IMR-90 (cell line): ENCODE results near the gene MMP3. TPM values are rescaled to one million over a fixed set of nuclear protein-coding genes. Genes with fewer than 3 reads are reported as not detected.

Experiments
- ATAC-seq: fragments of 200-7000 bp; cut with Tn5 transposase; 2 replicates; pipeline ENCODE4 v1.9.1; 2020; ENCODE audit warnings: low read depth, mild to moderate bottlenecking, moderate library complexity
- BruUV-seq: library from RNA; stranded (reverse); fragments of 400-500 nt; replicated peaks from 2 replicates; lab custom pipeline; 2021; lab: Mats Ljungman, UMichigan
- CTCF ChIA-PET: fragments of 300-600 bp; formaldehyde crosslinking; extraction: SDS; loops from one replicate; lab custom pipeline; 2021; ENCODE audit warnings: antibody characterized with exemption; lab: Yijun Ruan, JAX
- POLR2A ChIA-PET: fragments of 300-600 bp; sonication (Branson Sonifier 250); formaldehyde crosslinking; loops from one replicate; lab custom pipeline; 2022; ENCODE audit warnings: antibody characterized with exemption; ENCODE audit not compliant: unreplicated experiment; lab: Charles Lee
- DNase-seq: peaks from one replicate; pipeline ENCODE4 v3.0.0; 2013
- H2AFZ ChIP-seq: replicated peaks from 2 replicates; pipeline ENCODE3; 2013; ENCODE audit warnings: low read length, mild to moderate bottlenecking; ENCODE audit not compliant: poor library complexity
- H2AK5ac ChIP-seq: 2 replicates; pipeline ENCODE4 v1.6.1; 2013; ENCODE audit warnings: low read depth, low read length, inconsistent platforms
- H2AK9ac ChIP-seq: replicated peaks from 2 replicates; pipeline ENCODE3; 2013; ENCODE audit warnings: mild to moderate bottlenecking, low read depth, low read length, moderate library complexity; ENCODE audit not compliant: poor library complexity
- H2BK120ac ChIP-seq: 2 replicates; pipeline ENCODE4 v1.6.1; 2013; ENCODE audit warnings: low read depth, low read length, inconsistent platforms
- H2BK15ac ChIP-seq: 3 replicates; pipeline ENCODE4 v1.6.1; 2013; ENCODE audit warnings: low read depth, low read length, inconsistent platforms
- H2BK20ac ChIP-seq: 2 replicates; pipeline ENCODE4 v1.6.1; 2013; ENCODE audit warnings: low read depth, mild to moderate bottlenecking, inconsistent platforms, low read length, moderate library complexity
- H2BK5ac ChIP-seq: 2 replicates; pipeline ENCODE4 v1.6.1; 2013; ENCODE audit warnings: mild to moderate bottlenecking, low read depth, low read length, inconsistent platforms; ENCODE audit not compliant: poor library complexity, severe bottlenecking
- H3K14ac ChIP-seq: replicated peaks from 2 replicates; pipeline ENCODE4 v1.6.1; 2013; ENCODE audit warnings: low read depth, low read length, inconsistent platforms
- H3K18ac ChIP-seq: 2 replicates; pipeline ENCODE4 v1.6.1; 2013; ENCODE audit warnings: low read depth, low read length, control low read depth
- H3K23ac ChIP-seq: 2 replicates; pipeline ENCODE4 v1.6.1; 2013; ENCODE audit warnings: low read depth, low read length, inconsistent platforms
- H3K27ac ChIP-seq: 2 replicates; pipeline ENCODE4 v1.5.1; 2013; ENCODE audit warnings: mild to moderate bottlenecking, control low read depth, low read length; ENCODE audit not compliant: insufficient read depth
- H3K27me3 ChIP-seq: 2 replicates; pipeline ENCODE4 v1.6.1; 2013; ENCODE audit warnings: low read length; ENCODE audit not compliant: control insufficient read depth, insufficient read depth
- H3K36me3 ChIP-seq: 2 replicates; pipeline ENCODE4 v1.6.1; 2013; ENCODE audit warnings: low read length, mixed read lengths; ENCODE audit not compliant: control insufficient read depth, insufficient read depth
- H3K4ac ChIP-seq: 2 replicates; pipeline ENCODE4 v1.6.1; 2013; ENCODE audit warnings: low read depth, low read length, inconsistent platforms
- H3K4me1 ChIP-seq: 2 replicates; pipeline ENCODE4 v1.6.1; 2013; ENCODE audit warnings: low read length, mixed read lengths; ENCODE audit not compliant: control insufficient read depth, insufficient read depth
- H3K4me2 ChIP-seq: 2 replicates; pipeline ENCODE4 v1.6.1; 2013; ENCODE audit warnings: low read depth, mild to moderate bottlenecking, control low read depth, low read length, moderate library complexity
- H3K4me3 ChIP-seq: 2 replicates; pipeline ENCODE4 v1.5.1; 2013; ENCODE audit warnings: low read depth, mild to moderate bottlenecking, control low read depth, low read length, moderate library complexity; ENCODE audit not compliant: insufficient read depth
- H3K56ac ChIP-seq: 2 replicates; pipeline ENCODE4 v1.6.1; 2013; ENCODE audit warnings: low read length, inconsistent platforms; ENCODE audit not compliant: insufficient read depth; ENCODE audit errors: extremely low read depth
- H3K79me1 ChIP-seq, 2 experiments: 2 replicates each; pipeline ENCODE4 v1.6.1; 2013; ENCODE audit warnings: low read length in 2 of 2, inconsistent platforms in 1 of 2, low read depth in 1 of 2
- H3K9ac ChIP-seq: 2 replicates; pipeline ENCODE4 v1.6.1; 2013; ENCODE audit warnings: low read depth, low read length, control low read depth
- H3K9me1 ChIP-seq: 2 replicates; pipeline ENCODE4 v1.6.1; 2013; ENCODE audit warnings: low read length, inconsistent platforms; ENCODE audit not compliant: insufficient read depth
- H3K9me3 ChIP-seq: 2 replicates; pipeline ENCODE4 v1.6.1; 2013; ENCODE audit warnings: low read length; ENCODE audit not compliant: control insufficient read depth, insufficient read depth
- H4K20me1 ChIP-seq: 2 replicates; pipeline ENCODE4 v1.6.1; 2013; ENCODE audit warnings: low read length, inconsistent platforms; ENCODE audit not compliant: insufficient read depth
- H4K5ac ChIP-seq: 2 replicates; pipeline ENCODE4 v1.6.1; 2013; ENCODE audit warnings: mild to moderate bottlenecking, low read depth, low read length, control low read depth
- H4K8ac ChIP-seq, 2 experiments: 2 replicates each; pipeline ENCODE4 v1.6.1; 2013; ENCODE audit warnings: low read depth in 2 of 2, low read length in 2 of 2, control low read depth in 1 of 2, inconsistent platforms in 1 of 2
- H4K91ac ChIP-seq: 2 replicates; pipeline ENCODE4 v1.6.1; 2013; ENCODE audit warnings: low read depth, low read length, inconsistent platforms; ENCODE audit not compliant: insufficient read depth
- CEBPB ChIP-seq: IDR thresholded peaks from 2 replicates; pipeline ENCODE4 v1.6.1; 2012; ENCODE audit warnings: low read depth, low read length, improper control_type of control experiment
- FOS ChIP-seq: fragments of 150-350 bp; IDR thresholded peaks from 2 replicates; pipeline ENCODE4 v1.6.1; 2016; ENCODE audit warnings: low read depth, low read length
- MAZ ChIP-seq: IDR thresholded peaks from 2 replicates; pipeline ENCODE4 v1.6.1; 2012; ENCODE audit warnings: low read depth, mild to moderate bottlenecking, low read length, improper control_type of control experiment, moderate library complexity, borderline replicate concordance
- RAD21 ChIP-seq: IDR thresholded peaks from 2 replicates; pipeline ENCODE4 v1.6.1; 2012; ENCODE audit warnings: low read length, improper control_type of control experiment
- RFX5 ChIP-seq: IDR thresholded peaks from 2 replicates; pipeline ENCODE4 v1.8.0; 2012; ENCODE audit warnings: low read depth, mild to moderate bottlenecking, low read length, moderate library complexity
- WGBS, 2 experiments: methylation state at CpG; one replicate each; pipeline versions ENCODE4 v1.1.5 to v1.1.7; 2013; ENCODE audit warnings: missing lambda C conversion rate in 2 of 2; ENCODE audit not compliant: insufficient read length in 1 of 2; ENCODE audit errors: extremely low coverage in 2 of 2; 5-methylcytosine and 5-hydroxymethylcytosine counted together
- dilution Hi-C: fragments of 300-500 bp; cut with HindIII; formaldehyde crosslinking; loops from one replicate; pipeline ENCODE4 v1.14.3; 2018; ENCODE audit warnings: low sequenced_read_pairs; ENCODE audit not compliant: unreplicated experiment
- in situ Hi-C: fragments of 300-500 bp; cut with MboI; formaldehyde crosslinking; loops from 3 replicates; pipeline ENCODE4 v1.14.3; 2019; ENCODE audit warnings: low sequenced_read_pairs, inconsistent platforms, mixed read lengths
- intact Hi-C: fragments of 100-400 bp; cut with micrococcal nuclease; formaldehyde crosslinking; loops from 2 replicates; pipeline ENCODE4 v1.10.0; 2022
- polyA plus RNA-seq, 3 experiments: library from polyadenylated mRNA; depleted of rRNA; stranded (reverse); fragments of >200 nt; gene quantifications; 2 replicates each; pipeline ENCODE4 v1.2.3, GENCODE V29; 2012; ENCODE audit warnings: low replicate concordance in 1 of 3
- total RNA-seq: library from RNA; depleted of rRNA; stranded (reverse); fragments of >200 nt; gene quantifications from 2 replicates; pipeline ENCODE4 v1.2.3, GENCODE V29; 2012
- TF ChIP-seq, protein P1 (sequence below): fragments of 150-350 bp; IDR thresholded peaks from 2 replicates; pipeline ENCODE4 v1.6.1; 2016; ENCODE audit warnings: low read depth, mild to moderate bottlenecking, low read length, moderate library complexity, borderline replicate concordance
- TF ChIP-seq, protein P2 (sequence below): fragments of 150-350 bp; IDR thresholded peaks from 2 replicates; pipeline ENCODE4 v1.6.1; 2017; ENCODE audit warnings: mild to moderate bottlenecking, antibody characterized with exemption, low read length, low read depth

Gene MMP3
- total and polyA plus RNA-seq, 2 of the 4 experiments (the other 2 are of a cell fraction), result under 0.01 to 0.39 TPM

DNA sequence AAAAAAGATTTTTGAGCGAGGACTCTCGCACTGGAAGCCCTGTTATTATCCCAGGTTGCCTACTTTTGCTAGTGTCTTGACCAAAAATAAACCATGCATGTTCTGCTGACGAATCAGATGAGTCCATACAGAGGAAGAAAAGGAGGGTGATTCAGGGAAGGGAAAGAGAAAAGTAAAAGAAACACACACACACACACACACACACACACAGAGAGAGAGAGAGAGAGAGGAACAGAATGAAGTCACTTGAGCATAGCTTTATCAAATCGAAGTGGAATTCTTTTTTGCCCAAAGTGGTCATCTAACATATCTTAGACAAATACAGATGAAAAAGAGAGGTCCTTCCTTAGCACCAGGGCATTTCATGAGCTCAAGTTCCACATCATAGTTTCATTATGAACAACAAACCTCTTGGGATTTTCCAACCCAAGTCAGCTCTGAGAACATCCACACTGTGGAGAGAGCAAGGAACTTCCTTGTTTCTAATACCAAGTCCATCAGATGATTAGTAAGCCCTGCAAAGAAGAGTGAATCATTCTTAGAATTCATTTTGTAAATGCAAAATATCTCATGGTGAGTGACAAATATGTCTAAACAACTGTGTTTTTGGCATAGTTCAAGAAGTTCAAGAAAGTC is 39.1 kb upstream of the MMP3 start:
- ATAC-seq (peak; percentile 69), DNase-seq (peak; percentile 48)
- no peak overlapping the region for H2BK20ac ChIP-seq
- no peak overlapping the region for H2AFZ ChIP-seq
- TF ChIP-seq CEBPB (no peak), FOS (no peak), RFX5 (no peak), RAD21 (no peak), MAZ (no peak)
- TF ChIP-seq, protein P1, sequence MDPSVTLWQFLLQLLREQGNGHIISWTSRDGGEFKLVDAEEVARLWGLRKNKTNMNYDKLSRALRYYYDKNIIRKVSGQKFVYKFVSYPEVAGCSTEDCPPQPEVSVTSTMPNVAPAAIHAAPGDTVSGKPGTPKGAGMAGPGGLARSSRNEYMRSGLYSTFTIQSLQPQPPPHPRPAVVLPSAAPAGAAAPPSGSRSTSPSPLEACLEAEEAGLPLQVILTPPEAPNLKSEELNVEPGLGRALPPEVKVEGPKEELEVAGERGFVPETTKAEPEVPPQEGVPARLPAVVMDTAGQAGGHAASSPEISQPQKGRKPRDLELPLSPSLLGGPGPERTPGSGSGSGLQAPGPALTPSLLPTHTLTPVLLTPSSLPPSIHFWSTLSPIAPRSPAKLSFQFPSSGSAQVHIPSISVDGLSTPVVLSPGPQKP, result no peak
- TF ChIP-seq, protein P2, sequence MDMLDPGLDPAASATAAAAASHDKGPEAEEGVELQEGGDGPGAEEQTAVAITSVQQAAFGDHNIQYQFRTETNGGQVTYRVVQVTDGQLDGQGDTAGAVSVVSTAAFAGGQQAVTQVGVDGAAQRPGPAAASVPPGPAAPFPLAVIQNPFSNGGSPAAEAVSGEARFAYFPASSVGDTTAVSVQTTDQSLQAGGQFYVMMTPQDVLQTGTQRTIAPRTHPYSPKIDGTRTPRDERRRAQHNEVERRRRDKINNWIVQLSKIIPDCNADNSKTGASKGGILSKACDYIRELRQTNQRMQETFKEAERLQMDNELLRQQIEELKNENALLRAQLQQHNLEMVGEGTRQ, result no peak
- H2BK5ac ChIP-seq, result peak overlapping the region; percentile 70
- peaks cover 11% of the 10 kb centered on the region for H3K27me3 ChIP-seq
- no TSS peak for BruUV-seq
- H3K79me1 ChIP-seq, result no peaks in the 10 kb centered on the region
- H3K36me3 ChIP-seq, result no peaks in the 10 kb centered on the region
- CTCF ChIA-PET, result no interaction called here
- H3K4me3 ChIP-seq, result no peak overlapping the region
- no peaks in the 10 kb centered on the region for H3K9me1 ChIP-seq
- intact Hi-C loops (no loop called here), in situ Hi-C loops (no loop called here), dilution Hi-C loops (no loop called here)
- no peak overlapping the region for H3K14ac ChIP-seq
- no peak overlapping the region; the same call in 1 of the 2 replicates for H3K4me2 ChIP-seq
- no peak overlapping the region for H2BK120ac ChIP-seq
- no peak overlapping the region for H2BK15ac ChIP-seq
- no peaks in the 10 kb centered on the region for H4K20me1 ChIP-seq
- no peak overlapping the region for H2AK5ac ChIP-seq
- no peak overlapping the region for H3K27ac ChIP-seq
- no peaks in the 10 kb centered on the region for H3K4me1 ChIP-seq
- no peak overlapping the region for H3K56ac ChIP-seq
- no peak overlapping the region for H4K91ac ChIP-seq
- H3K9ac ChIP-seq, result no peak overlapping the region
- no peak overlapping the region for H3K4ac ChIP-seq
- no CpG with 5 or more reads among the region's 4 CpGs for WGBS, 2 experiments
- H3K9me3 ChIP-seq, result no peaks in the 10 kb centered on the region
- H4K5ac ChIP-seq, result no peak overlapping the region
- POLR2A ChIA-PET, result interaction anchor here (0.6 to 0.9 kb wide), 2 partner anchors 9 to 11 kb away, joined by 3 to 5 read pairs; no protein-coding TSS in a partner anchor
- peak overlapping the region; percentile 20; the same call in 1 of the 2 replicates for H3K23ac ChIP-seq
- no peak overlapping the region for H4K8ac ChIP-seq
- H2AK9ac ChIP-seq, result no peak overlapping the region
- no peak overlapping the region for H3K18ac ChIP-seq
